Measurements from ENCODE around the gene STAMBP. TPM values are rescaled to one million over a fixed set of nuclear protein-coding genes. Genes with fewer than 3 reads are reported as not detected.

The STAMBP gene
- total RNA-seq, 6 experiments from 2014 or later = 10.9 to 23.9 (median 16.9) TPM

DNA sequence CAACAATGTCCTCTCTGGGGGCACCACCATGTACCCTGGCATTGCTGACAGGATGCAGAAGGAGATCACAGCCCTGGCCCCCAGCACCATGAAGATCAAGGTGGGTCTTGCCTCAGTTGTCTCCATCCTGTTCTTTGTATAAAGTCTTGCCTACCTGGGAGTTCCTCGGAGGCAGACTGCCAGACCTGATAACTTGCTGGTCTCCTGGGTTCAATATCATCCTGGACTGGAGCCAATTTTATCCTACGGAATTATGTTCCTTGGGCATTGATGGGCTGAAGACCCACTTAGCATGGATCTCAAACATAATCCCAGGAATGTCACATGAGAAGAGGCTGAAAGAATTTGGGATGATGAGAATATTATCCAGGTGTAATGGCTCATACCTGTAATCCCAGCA lies 87.9 kb downstream of the STAMBP start:
- WGBS (ENCODE audit: insufficient coverage, low coverage, low lambda C conversion rate, missing lambda C conversion rate) = no CpG with 5 or more reads among the region's 2 CpGs

DNA sequence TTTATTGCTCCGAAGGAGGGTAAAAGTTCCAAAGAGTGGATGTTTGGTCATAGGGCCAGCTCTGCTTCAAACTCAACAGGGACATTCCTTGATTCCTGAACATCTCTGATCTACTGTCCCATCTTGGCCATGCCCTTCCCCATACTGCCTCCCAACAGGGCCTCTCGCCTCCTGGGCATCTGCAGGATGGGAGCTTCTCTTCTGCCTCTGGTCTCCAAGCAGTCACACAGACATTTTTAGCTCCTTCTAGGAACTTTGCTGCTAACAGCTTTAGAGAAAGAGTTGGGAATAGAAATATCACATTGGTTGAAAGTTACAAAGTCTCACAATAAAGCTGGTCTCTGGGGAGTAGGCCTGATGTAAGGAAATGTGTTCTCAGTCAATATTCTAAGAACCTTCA lies 88.5 kb downstream of the STAMBP start:
- DNase-seq (no peak), ATAC-seq (no peak)
- Histone ChIP-seq H3K4me1 (no peaks in the 10 kb centered on the region), H3K4me3 (no peak overlapping the region), H3K27ac (no peak overlapping the region), H3K27me3 (no peaks in the 10 kb centered on the region), H3K36me3 (no peaks in the 10 kb centered on the region), H3K9me3 (no peaks in the 10 kb centered on the region)
- intact Hi-C loops (cut with DNase I) = no loop called here
- WGBS (ENCODE audit: insufficient coverage, low coverage, low lambda C conversion rate, missing lambda C conversion rate) = 0% methylated on average over 1 of the region's 2 CpGs
- TF ChIP-seq, protein P1, sequence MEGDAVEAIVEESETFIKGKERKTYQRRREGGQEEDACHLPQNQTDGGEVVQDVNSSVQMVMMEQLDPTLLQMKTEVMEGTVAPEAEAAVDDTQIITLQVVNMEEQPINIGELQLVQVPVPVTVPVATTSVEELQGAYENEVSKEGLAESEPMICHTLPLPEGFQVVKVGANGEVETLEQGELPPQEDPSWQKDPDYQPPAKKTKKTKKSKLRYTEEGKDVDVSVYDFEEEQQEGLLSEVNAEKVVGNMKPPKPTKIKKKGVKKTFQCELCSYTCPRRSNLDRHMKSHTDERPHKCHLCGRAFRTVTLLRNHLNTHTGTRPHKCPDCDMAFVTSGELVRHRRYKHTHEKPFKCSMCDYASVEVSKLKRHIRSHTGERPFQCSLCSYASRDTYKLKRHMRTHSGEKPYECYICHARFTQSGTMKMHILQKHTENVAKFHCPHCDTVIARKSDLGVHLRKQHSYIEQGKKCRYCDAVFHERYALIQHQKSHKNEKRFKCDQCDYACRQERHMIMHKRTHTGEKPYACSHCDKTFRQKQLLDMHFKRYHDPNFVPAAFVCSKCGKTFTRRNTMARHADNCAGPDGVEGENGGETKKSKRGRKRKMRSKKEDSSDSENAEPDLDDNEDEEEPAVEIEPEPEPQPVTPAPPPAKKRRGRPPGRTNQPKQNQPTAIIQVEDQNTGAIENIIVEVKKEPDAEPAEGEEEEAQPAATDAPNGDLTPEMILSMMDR (IDR thresholded peaks at IDR 0.05) = no peak
- no peak for TF ChIP-seq POLR2A (IDR thresholded peaks at IDR 0.05)

More for the DNA sequence above, 87.9 kb downstream of the STAMBP start:
- Histone ChIP-seq H3K4me3 (no peak overlapping the region), H3K36me3 (no peaks in the 10 kb centered on the region), H3K9me3 (no peaks in the 10 kb centered on the region), H3K27me3 (no peaks in the 10 kb centered on the region), H3K27ac (no peak overlapping the region), H3K4me1 (no peaks in the 10 kb centered on the region)
- DNase-seq (no peak), ATAC-seq (no peak)
- TF ChIP-seq POLR2A (IDR thresholded peaks at IDR 0.05) = no peak
- TF ChIP-seq, protein P1 (IDR thresholded peaks at IDR 0.05) = no peak
- intact Hi-C loops (cut with DNase I) = no loop called here

DNA sequence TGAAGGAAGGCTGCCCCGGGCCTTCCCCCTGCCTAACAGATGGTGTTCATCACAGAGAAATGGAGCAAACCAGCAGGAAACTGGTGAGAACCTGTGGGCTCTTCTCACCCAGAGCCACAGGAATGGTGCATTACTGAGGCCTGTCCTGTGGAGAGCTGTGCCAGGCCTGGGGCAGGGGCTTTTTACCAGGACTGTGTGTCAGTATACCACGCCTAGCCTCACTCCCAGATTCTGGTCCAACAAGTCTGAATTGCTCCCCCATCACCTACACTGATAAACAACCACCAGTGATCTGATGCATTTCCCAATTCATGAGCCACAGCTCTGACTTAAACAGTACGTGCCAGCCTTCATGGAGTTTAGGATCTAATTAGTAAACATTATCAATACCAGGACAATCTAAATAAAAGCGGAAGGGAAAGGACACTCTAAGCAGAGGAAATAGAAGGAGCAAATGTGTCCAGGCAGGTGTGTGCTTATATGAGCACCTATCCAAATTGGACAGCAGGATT lies 89.0 kb downstream of the STAMBP start:
- Histone ChIP-seq H3K27me3 (no peaks in the 10 kb centered on the region), H3K36me3 (no peaks in the 10 kb centered on the region), H3K27ac (no peak overlapping the region), H3K4me3 (no peak overlapping the region), H3K4me1 (no peaks in the 10 kb centered on the region), H3K9me3 (no peaks in the 10 kb centered on the region)
- intact Hi-C loops (cut with DNase I) = no loop called here
- no peak for DNase-seq
- ATAC-seq = no peak
- TF ChIP-seq, protein P1 (IDR thresholded peaks at IDR 0.05) = no peak
- TF ChIP-seq POLR2A (IDR thresholded peaks at IDR 0.05) = no peak
- WGBS (ENCODE audit: insufficient coverage, low coverage, low lambda C conversion rate, missing lambda C conversion rate) = 74% methylated on average over 4 of the region's 4 CpGs

DNA sequence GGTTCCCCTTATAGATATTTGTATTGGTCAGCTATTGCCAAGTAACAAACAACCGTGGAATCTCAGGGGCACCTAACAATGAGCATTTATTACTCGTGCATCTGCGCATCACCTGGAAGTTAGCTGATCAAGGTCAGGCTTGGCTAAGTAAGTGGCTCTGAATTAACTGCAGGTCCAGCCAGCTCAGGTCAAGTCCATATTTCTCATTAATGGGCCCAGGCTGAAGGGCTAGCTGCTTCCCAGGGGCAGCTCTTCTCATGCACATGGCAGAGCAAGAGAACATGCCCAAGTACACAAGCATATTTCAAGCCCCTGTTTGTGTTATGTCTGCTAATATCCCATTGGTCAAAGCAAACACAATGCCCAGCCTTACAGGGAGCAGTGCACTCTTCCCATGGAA lies 90.1 kb downstream of the STAMBP start:
- DNase-seq = no peak

More for the DNA sequence above, 90.1 kb downstream of the STAMBP start:
- H3K27me3 ChIP-seq = no peaks in the 10 kb centered on the region
- H3K36me3 ChIP-seq = no peaks in the 10 kb centered on the region
- TF ChIP-seq POLR2A (IDR thresholded peaks at IDR 0.05) = no peak
- TF ChIP-seq, protein P1 (IDR thresholded peaks at IDR 0.05) = no peak
- H3K4me3 ChIP-seq = no peak overlapping the region
- no peaks in the 10 kb centered on the region for H3K9me3 ChIP-seq
- no peak overlapping the region for H3K27ac ChIP-seq
- intact Hi-C loops (cut with DNase I) = no loop called here
- H3K4me1 ChIP-seq = no peaks in the 10 kb centered on the region
- no CpG with 5 or more reads among the region's 3 CpGs for WGBS (ENCODE audit: insufficient coverage, low coverage, low lambda C conversion rate, missing lambda C conversion rate)
- no peak for ATAC-seq
